DOHH2 (cell line): ENCODE data around the gene USP46.

Source experiments
- EZH2phosphoT487 ChIP-seq: fragments of 200-600 bp; sonication (generic); IDR thresholded peaks from 2 replicates; pipeline ENCODE4 v1.6.1; 2017; ENCODE audit warnings: borderline replicate concordance, mild to moderate bottlenecking, antibody characterized with exemption, low read length, moderate library complexity, mixed read lengths
- TF ChIP-seq, protein P1 (sequence below): fragments of 200-600 bp; sonication (generic); IDR thresholded peaks from one replicate; pipeline ENCODE4 v1.5.1; 2014; ENCODE audit warnings: antibody characterized with exemption, mild to moderate bottlenecking, low read depth, low read length; ENCODE audit not compliant: poor library complexity, severe bottlenecking

DNA sequence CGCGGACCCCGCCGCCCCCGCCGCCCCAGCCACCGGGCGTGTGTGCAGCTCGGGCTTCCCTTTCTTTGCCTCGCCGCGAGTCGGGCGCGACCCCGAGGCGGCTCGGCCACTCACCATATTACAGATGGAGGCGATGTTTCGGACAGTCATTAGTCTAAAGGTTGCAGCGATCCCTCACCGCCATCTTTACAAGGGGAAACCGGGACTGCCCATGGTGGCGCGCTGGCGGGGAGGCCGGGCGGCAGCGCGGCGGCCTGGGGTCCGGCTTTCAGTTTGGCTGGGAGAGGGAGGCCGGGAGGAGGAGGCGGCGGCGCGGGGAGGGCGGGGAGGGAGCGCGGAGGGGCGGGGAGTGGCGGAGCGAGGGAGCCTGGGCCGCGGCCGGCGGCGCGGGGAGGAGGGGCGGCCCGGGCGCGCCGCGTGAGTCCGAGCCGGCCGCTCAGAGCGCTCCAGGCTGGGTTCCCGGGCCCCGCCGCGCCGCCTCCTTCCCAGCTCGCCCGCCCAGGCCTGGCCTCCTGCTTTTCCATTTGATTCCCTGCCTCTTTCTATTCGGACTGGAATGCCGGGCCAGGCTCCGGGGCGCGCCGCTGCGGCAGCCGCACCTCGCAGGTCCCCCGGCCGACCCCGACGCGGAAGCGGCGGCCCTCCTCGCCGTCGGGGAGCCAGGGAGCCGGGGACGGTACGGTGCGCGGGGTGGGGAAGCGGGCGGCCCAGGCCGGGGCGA, at the start of gene USP46:
- TF ChIP-seq, protein P1, sequence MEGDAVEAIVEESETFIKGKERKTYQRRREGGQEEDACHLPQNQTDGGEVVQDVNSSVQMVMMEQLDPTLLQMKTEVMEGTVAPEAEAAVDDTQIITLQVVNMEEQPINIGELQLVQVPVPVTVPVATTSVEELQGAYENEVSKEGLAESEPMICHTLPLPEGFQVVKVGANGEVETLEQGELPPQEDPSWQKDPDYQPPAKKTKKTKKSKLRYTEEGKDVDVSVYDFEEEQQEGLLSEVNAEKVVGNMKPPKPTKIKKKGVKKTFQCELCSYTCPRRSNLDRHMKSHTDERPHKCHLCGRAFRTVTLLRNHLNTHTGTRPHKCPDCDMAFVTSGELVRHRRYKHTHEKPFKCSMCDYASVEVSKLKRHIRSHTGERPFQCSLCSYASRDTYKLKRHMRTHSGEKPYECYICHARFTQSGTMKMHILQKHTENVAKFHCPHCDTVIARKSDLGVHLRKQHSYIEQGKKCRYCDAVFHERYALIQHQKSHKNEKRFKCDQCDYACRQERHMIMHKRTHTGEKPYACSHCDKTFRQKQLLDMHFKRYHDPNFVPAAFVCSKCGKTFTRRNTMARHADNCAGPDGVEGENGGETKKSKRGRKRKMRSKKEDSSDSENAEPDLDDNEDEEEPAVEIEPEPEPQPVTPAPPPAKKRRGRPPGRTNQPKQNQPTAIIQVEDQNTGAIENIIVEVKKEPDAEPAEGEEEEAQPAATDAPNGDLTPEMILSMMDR: no peak
- no peak for TF ChIP-seq EZH2phosphoT487
